PC-3 (cell line): ENCODE results near the gene BCAP29. TPM values are rescaled to one million over a fixed set of nuclear protein-coding genes. Genes with fewer than 3 reads are reported as not detected.

ENCODE experiments used
- ATAC-seq: fragments of 200-7000 bp; cut with Tn5 transposase; 2 replicates; pipeline ENCODE4 v1.9.1; 2020; ENCODE audit warnings: mild to moderate bottlenecking, moderate library complexity
- BruUV-seq: library from RNA; stranded (reverse); fragments of 400-500 nt; replicated peaks from 2 replicates; lab custom pipeline; 2021; lab: Mats Ljungman, UMichigan
- CTCF ChIA-PET: fragments of 300-600 bp; sonication (Branson Sonifier 250); formaldehyde crosslinking; loops from one replicate; lab custom pipeline; 2022; ENCODE audit warnings: antibody characterized with exemption; lab: Charles Lee
- POLR2A ChIA-PET: fragments of 300-600 bp; sonication (Branson Sonifier 250); formaldehyde crosslinking; loops from one replicate; lab custom pipeline; 2022; ENCODE audit warnings: antibody characterized with exemption; ENCODE audit not compliant: unreplicated experiment; lab: Charles Lee
- DNase-seq: peaks from one replicate; pipeline ENCODE4 v3.0.0-alpha.2; 2015
- H2AFZ ChIP-seq: fragments of 300-600 bp; sonication (generic); 2 replicates; pipeline ENCODE4 v1.6.0; 2016; ENCODE audit warnings: antibody characterized with exemption, low read length
- H3F3A ChIP-seq: fragments of 300-600 bp; sonication (generic); one replicate; pipeline ENCODE4 v1.6.0; 2017; ENCODE audit warnings: antibody characterized with exemption, low read length, control low read depth, mild to moderate bottlenecking; ENCODE audit not compliant: unreplicated experiment
- H3K27ac ChIP-seq: fragments of 300-600 bp; sonication (generic); 2 replicates; pipeline ENCODE4 v1.5.1; 2016; ENCODE audit warnings: mild to moderate bottlenecking, low read length
- H3K27me3 ChIP-seq: fragments of 300-600 bp; sonication (generic); 2 replicates; pipeline ENCODE4 v1.6.1; 2016; ENCODE audit warnings: low read length, mixed read lengths
- H3K36me3 ChIP-seq: fragments of 300-600 bp; sonication (generic); 2 replicates; pipeline ENCODE4 v1.6.1; 2016; ENCODE audit warnings: low read depth, mixed run types, low read length, mixed read lengths
- H3K4me1 ChIP-seq: fragments of 300-600 bp; sonication (generic); 2 replicates; pipeline ENCODE4 v1.5.1; 2016; ENCODE audit warnings: low read length; ENCODE audit not compliant: insufficient read depth
- H3K4me2 ChIP-seq: fragments of 300-600 bp; sonication (generic); 2 replicates; pipeline ENCODE4 v1.6.0; 2016; ENCODE audit warnings: low read length
- H3K4me3 ChIP-seq: fragments of 300-600 bp; sonication (generic); 2 replicates; pipeline ENCODE4 v1.5.1; 2016; ENCODE audit warnings: mild to moderate bottlenecking, low read length, mixed read lengths
- H3K79me2 ChIP-seq: fragments of 300-600 bp; sonication (generic); 2 replicates; pipeline ENCODE4 v1.6.1; 2017; ENCODE audit warnings: low read length, mixed read lengths
- H3K9ac ChIP-seq: fragments of 300-600 bp; sonication (generic); 2 replicates; pipeline ENCODE4 v1.6.0; 2016; ENCODE audit warnings: mild to moderate bottlenecking, low read length
- H3K9me2 ChIP-seq: fragments of 300-600 bp; sonication (generic); replicated peaks from 2 replicates; pipeline ENCODE4 v1.6.1; 2016; ENCODE audit warnings: mixed run types, low read length, mixed read lengths
- H3K9me3 ChIP-seq: fragments of 300-600 bp; sonication (generic); 2 replicates; pipeline ENCODE4 v1.6.1; 2016; ENCODE audit warnings: low read length, mixed read lengths
- H4K20me1 ChIP-seq: fragments of 300-600 bp; sonication (generic); 2 replicates; pipeline ENCODE4 v1.6.1; 2016; ENCODE audit warnings: low read length, mixed read lengths
- EZH2 ChIP-seq: fragments of 300-600 bp; sonication (generic); IDR thresholded peaks from one replicate; pipeline ENCODE4 v1.6.1; 2017; ENCODE audit warnings: antibody characterized with exemption, mild to moderate bottlenecking, low read length; ENCODE audit not compliant: unreplicated experiment
- EZH2phosphoT487 ChIP-seq: fragments of 300-600 bp; sonication (generic); IDR thresholded peaks from 2 replicates; pipeline ENCODE4 v1.6.1; 2018; ENCODE audit warnings: mild to moderate bottlenecking, antibody characterized with exemption, low read length, borderline replicate concordance
- intact Hi-C: fragments of 100-400 bp; cut with micrococcal nuclease; formaldehyde crosslinking; loops from 2 replicates; pipeline ENCODE4 v1.9.0; 2023
- total RNA-seq: library from RNA; depleted of rRNA; stranded (reverse); fragments of >200 nt; gene quantifications from 2 replicates; pipeline ENCODE4 v1.2.3, GENCODE V29; 2014
- TF ChIP-seq, protein P1 (sequence below): fragments of 300-600 bp; sonication (generic); conservative IDR thresholded peaks from 2 replicates; pipeline ENCODE4 v1.5.1; 2017; ENCODE audit warnings: antibody characterized with exemption, low read depth, mild to moderate bottlenecking, low read length

BCAP29 gene
- total RNA-seq, 1 experiment from 2014 or later: 65.9 TPM

DNA sequence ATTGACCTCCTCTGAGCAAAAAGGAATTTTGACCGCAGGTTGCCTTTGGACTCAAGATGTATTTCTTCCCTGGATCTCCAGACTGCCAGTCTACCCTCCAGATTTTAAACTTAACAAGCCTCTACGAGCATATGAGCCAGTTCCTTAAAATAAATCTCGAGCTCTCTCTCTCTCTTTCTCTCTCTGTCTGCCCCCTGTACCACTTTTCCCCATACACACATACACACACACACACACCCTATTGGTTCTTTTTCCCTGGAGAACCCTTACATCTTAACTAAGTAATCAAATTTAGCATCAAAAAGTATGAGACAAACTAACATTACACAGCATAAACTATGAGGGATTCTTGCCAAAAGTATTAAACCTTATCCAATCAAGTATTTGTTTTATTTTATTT, 11.4 kb downstream of the BCAP29 start:
- ChIA-PET CTCF (no interaction called here), POLR2A (no interaction called here)
- Histone ChIP-seq H3K27me3 (no peaks in the 10 kb centered on the region), H3K79me2 (no peaks in the 10 kb centered on the region), H3K9me2 (no peaks in the 10 kb centered on the region), H3K9me3 (no peaks in the 10 kb centered on the region), H3K4me2 (no peak overlapping the region), H2AFZ (no peak overlapping the region), H3F3A (no peaks in the 10 kb centered on the region), H3K4me3 (no peak overlapping the region), H3K9ac (no peak overlapping the region), H3K36me3 (peaks cover 2% of the 10 kb centered on the region; the same call in 1 of the 2 replicates), H3K27ac (no peak overlapping the region), H3K4me1 (peaks cover 20% of the 10 kb centered on the region), H4K20me1 (no peaks in the 10 kb centered on the region)
- BruUV-seq: no TSS peak
- ATAC-seq: no peak
- TF ChIP-seq, protein P1, sequence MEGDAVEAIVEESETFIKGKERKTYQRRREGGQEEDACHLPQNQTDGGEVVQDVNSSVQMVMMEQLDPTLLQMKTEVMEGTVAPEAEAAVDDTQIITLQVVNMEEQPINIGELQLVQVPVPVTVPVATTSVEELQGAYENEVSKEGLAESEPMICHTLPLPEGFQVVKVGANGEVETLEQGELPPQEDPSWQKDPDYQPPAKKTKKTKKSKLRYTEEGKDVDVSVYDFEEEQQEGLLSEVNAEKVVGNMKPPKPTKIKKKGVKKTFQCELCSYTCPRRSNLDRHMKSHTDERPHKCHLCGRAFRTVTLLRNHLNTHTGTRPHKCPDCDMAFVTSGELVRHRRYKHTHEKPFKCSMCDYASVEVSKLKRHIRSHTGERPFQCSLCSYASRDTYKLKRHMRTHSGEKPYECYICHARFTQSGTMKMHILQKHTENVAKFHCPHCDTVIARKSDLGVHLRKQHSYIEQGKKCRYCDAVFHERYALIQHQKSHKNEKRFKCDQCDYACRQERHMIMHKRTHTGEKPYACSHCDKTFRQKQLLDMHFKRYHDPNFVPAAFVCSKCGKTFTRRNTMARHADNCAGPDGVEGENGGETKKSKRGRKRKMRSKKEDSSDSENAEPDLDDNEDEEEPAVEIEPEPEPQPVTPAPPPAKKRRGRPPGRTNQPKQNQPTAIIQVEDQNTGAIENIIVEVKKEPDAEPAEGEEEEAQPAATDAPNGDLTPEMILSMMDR: no peak
- no peak for TF ChIP-seq EZH2phosphoT487
- DNase-seq: no peak
- intact Hi-C loops: no loop called here

DNA sequence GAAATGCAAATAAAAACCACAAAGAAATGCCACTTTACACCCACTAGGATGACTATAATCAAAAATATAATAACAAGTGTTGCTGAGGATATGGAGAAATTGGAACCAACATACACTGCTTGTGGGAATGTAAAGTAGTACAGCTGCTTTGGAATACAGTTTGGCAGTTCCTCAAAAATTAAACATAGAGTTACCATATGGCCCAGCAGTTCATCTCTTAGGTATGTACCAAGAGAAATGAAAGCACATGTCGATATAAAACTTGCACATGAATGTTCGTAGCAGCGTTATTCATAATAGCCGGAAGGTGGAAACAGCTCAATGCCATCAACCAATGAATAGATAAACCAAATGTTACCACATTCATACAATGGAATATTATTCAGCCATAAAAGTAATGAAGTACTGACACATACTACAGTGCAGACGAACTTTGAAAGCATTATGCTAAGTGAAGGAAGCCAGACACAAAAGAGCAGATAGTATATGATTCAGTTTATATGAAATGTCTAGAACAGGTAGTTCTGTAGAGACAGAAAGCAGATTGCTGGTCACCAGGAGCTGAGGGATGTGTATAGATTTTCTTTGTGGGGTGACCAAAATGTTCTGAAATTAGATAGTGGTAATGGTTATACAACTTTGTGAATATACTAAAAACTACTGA, 12.4 kb downstream of the BCAP29 start:
- no peak for DNase-seq
- Histone ChIP-seq H2AFZ (no peak overlapping the region), H3K9me3 (no peaks in the 10 kb centered on the region), H4K20me1 (no peaks in the 10 kb centered on the region), H3K9me2 (no peaks in the 10 kb centered on the region), H3K4me2 (no peak overlapping the region), H3F3A (no peaks in the 10 kb centered on the region), H3K4me1 (peaks cover 25% of the 10 kb centered on the region), H3K4me3 (no peak overlapping the region), H3K27ac (no peak overlapping the region), H3K36me3 (0 out of 2 replicates have a peak, but pooled peaks cover 3% of the 10 kb centered on the region), H3K9ac (no peak overlapping the region), H3K79me2 (no peaks in the 10 kb centered on the region), H3K27me3 (no peaks in the 10 kb centered on the region)
- ATAC-seq: no peak
- TF ChIP-seq, protein P1: no peak
- TF ChIP-seq EZH2phosphoT487: no peak
- TF ChIP-seq EZH2: no peak
- intact Hi-C loops: no loop called here
- POLR2A ChIA-PET: interaction anchor here (0.6 kb wide), 1 partner anchor 25 kb away, joined by 3 read pairs; no protein-coding TSS in a partner anchor
- BruUV-seq: no TSS peak
- CTCF ChIA-PET: no interaction called here

DNA sequence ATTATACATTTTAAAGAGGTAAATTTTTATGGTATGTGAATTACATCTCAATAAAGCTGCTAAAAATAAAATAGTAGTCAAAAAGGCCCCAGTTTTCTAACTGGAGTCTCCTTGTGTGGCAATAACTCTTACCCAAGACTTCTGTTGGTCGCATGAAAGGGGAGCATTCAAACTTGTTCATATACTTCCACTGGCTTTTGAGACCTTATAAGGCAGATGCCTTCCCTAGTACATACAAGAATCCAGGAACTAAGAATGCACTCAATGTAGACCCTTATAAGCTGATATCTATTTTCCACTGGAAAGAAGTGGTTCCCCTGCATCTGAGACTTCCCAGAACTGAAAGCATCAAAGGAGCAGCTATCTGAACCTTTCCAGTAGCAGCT, 13.0 kb downstream of the BCAP29 start:
- no peak for ATAC-seq
- Histone ChIP-seq H3K9me3 (no peaks in the 10 kb centered on the region), H3F3A (no peaks in the 10 kb centered on the region), H3K4me2 (no peak overlapping the region), H3K27me3 (no peaks in the 10 kb centered on the region), H3K4me3 (no peak overlapping the region), H3K27ac (no peak overlapping the region), H3K9me2 (no peaks in the 10 kb centered on the region), H4K20me1 (no peaks in the 10 kb centered on the region), H3K4me1 (peaks cover 27% of the 10 kb centered on the region), H3K79me2 (no peaks in the 10 kb centered on the region), H3K9ac (no peak overlapping the region), H2AFZ (no peak overlapping the region), H3K36me3 (peaks cover 7% of the 10 kb centered on the region; the same call in 1 of the 2 replicates)
- ChIA-PET CTCF (no interaction called here), POLR2A (interaction anchor here (0.6 kb wide), 1 partner anchor 26 kb away, joined by 3 read pairs; no protein-coding TSS in a partner anchor)
- TF ChIP-seq EZH2phosphoT487 (no peak), EZH2 (no peak)
- TF ChIP-seq, protein P1: no peak
- no peak for DNase-seq
- intact Hi-C loops: no loop called here
- no TSS peak for BruUV-seq
